SK-N-SH treated with all-trans-retinoic acid at 6 μM for 48 hours (cell line): ENCODE measurements around the gene ASB13.

ENCODE experiments used
- ATAC-seq: fragments of 200-7000 bp; cut with Tn5 transposase; 3 replicates; pipeline ENCODE4 v1.9.1; 2020; ENCODE audit warnings: mild to moderate bottlenecking, moderate library complexity
- ARNTL ChIP-seq: fragments of 450-650 bp; formaldehyde crosslinking; IDR thresholded peaks from 2 replicates; pipeline ENCODE4 v1.5.0; 2020; ENCODE audit warnings: low read depth, mild to moderate bottlenecking, moderate library complexity, borderline replicate concordance
- BACH2 ChIP-seq: fragments of 250-450 bp; sonication (Bioruptor Pico); IDR thresholded peaks from 2 replicates; pipeline ENCODE4 v1.9.0; 2021; ENCODE audit warnings: mild to moderate bottlenecking, borderline replicate concordance
- CREB5 ChIP-seq: fragments of 250-450 bp; sonication (Bioruptor Pico); IDR thresholded peaks from 2 replicates; pipeline ENCODE4 v1.5.1; 2020; ENCODE audit warnings: low read depth, mild to moderate bottlenecking, moderate library complexity
- ESRRG ChIP-seq: fragments of 250-450 bp; sonication (Bioruptor Pico); IDR thresholded peaks from 2 replicates; pipeline ENCODE4 v1.6.1; 2021; ENCODE audit warnings: mild to moderate bottlenecking
- ISL1 ChIP-seq: fragments of 250-450 bp; sonication (Bioruptor Pico); IDR thresholded peaks from 2 replicates; pipeline ENCODE4 v2.1.2; 2022; ENCODE audit warnings: mild to moderate bottlenecking, moderate library complexity
- OSR1 ChIP-seq: fragments of 250-450 bp; sonication (Bioruptor Pico); IDR thresholded peaks from 2 replicates; pipeline ENCODE4 v1.8.0; 2022; ENCODE audit warnings: moderate library complexity, mild to moderate bottlenecking, inconsistent platforms
- PATZ1 ChIP-seq: fragments of 250-450 bp; sonication (Bioruptor Pico); IDR thresholded peaks from 2 replicates; pipeline ENCODE4 v1.8.0; 2020; ENCODE audit warnings: mild to moderate bottlenecking, moderate library complexity, borderline replicate concordance
- POU6F1 ChIP-seq: fragments of 250-450 bp; sonication (Bioruptor Pico); IDR thresholded peaks from 2 replicates; pipeline ENCODE4 v1.8.0; 2021; ENCODE audit warnings: low read depth, mild to moderate bottlenecking, moderate library complexity, borderline replicate concordance
- PPARA ChIP-seq: fragments of 250-450 bp; sonication (Bioruptor Pico); IDR thresholded peaks from 2 replicates; pipeline ENCODE4 v1.5.0; 2020; ENCODE audit warnings: mild to moderate bottlenecking, borderline replicate concordance
- RARB ChIP-seq: fragments of 250-450 bp; sonication (Bioruptor Pico); IDR thresholded peaks from 2 replicates; pipeline ENCODE4 v1.8.0; 2021; ENCODE audit warnings: mild to moderate bottlenecking, moderate library complexity
- SNAI2 ChIP-seq: fragments of 250-450 bp; sonication (Bioruptor Pico); IDR thresholded peaks from 2 replicates; pipeline ENCODE4 v1.5.0; 2020; ENCODE audit warnings: mild to moderate bottlenecking, moderate library complexity
- TCF4 ChIP-seq: fragments of 250-450 bp; sonication (Bioruptor Pico); IDR thresholded peaks from 2 replicates; pipeline ENCODE4 v1.8.0; 2021; ENCODE audit warnings: mild to moderate bottlenecking, moderate library complexity, borderline replicate concordance
- TOX ChIP-seq: fragments of 250-450 bp; sonication (Bioruptor Pico); IDR thresholded peaks from 2 replicates; pipeline ENCODE4 v1.8.0; 2021; ENCODE audit warnings: mild to moderate bottlenecking, moderate library complexity, borderline replicate concordance
- TSHZ2 ChIP-seq: fragments of 250-450 bp; sonication (Bioruptor Pico); IDR thresholded peaks from 2 replicates; pipeline ENCODE4 v1.5.0; 2020; ENCODE audit warnings: mild to moderate bottlenecking, moderate library complexity
- ZC3H10 ChIP-seq: fragments of 250-450 bp; sonication (Bioruptor Pico); IDR thresholded peaks from 2 replicates; pipeline ENCODE4 v1.5.1; 2021; ENCODE audit warnings: mild to moderate bottlenecking, moderate library complexity
- ZFP3 ChIP-seq: fragments of 250-450 bp; sonication (Bioruptor Pico); IDR thresholded peaks from 2 replicates; pipeline ENCODE4 v1.5.0; 2020; ENCODE audit warnings: mild to moderate bottlenecking, moderate library complexity
- ZFP30 ChIP-seq: fragments of 450-650 bp; formaldehyde crosslinking; IDR thresholded peaks from 2 replicates; pipeline ENCODE4 v1.5.0; 2022; ENCODE audit warnings: mild to moderate bottlenecking, moderate library complexity
- ZNF565 ChIP-seq: fragments of 450-650 bp; formaldehyde crosslinking; conservative IDR thresholded peaks from 2 replicates; pipeline ENCODE4 v1.5.0; 2020; ENCODE audit warnings: low read depth, mild to moderate bottlenecking, moderate library complexity
- ZNF70 ChIP-seq: fragments of 450-650 bp; formaldehyde crosslinking; IDR thresholded peaks from 2 replicates; pipeline ENCODE4 v1.5.0; 2020; ENCODE audit warnings: mild to moderate bottlenecking, moderate library complexity
- ZNF8 ChIP-seq: fragments of 450-650 bp; formaldehyde crosslinking; IDR thresholded peaks from 2 replicates; pipeline ENCODE4 v1.5.0; 2020; ENCODE audit warnings: mild to moderate bottlenecking, moderate library complexity

Gene ASB13

GRCh38 chr10:5628451-5629302 is 37.7 kb downstream of the ASB13 start:
- TF ChIP-seq ARNTL: no peak
- no peak for TF ChIP-seq TOX (CRISPR knock-in tag)
- TF ChIP-seq BACH2 (CRISPR knock-in tag): no peak
- TF ChIP-seq PATZ1 (CRISPR knock-in tag): no peak
- no peak for TF ChIP-seq ZNF70 (CRISPR knock-in tag)
- TF ChIP-seq RARB (CRISPR knock-in tag): no peak
- no peak for TF ChIP-seq ZFP30 (CRISPR knock-in tag)
- TF ChIP-seq ZFP3 (CRISPR knock-in tag): no peak
- no peak for TF ChIP-seq TCF4 (CRISPR knock-in tag)
- no peak for TF ChIP-seq ZC3H10 (CRISPR knock-in tag)
- no peak for TF ChIP-seq TSHZ2
- no peak for TF ChIP-seq OSR1 (CRISPR knock-in tag)
- TF ChIP-seq ESRRG (CRISPR knock-in tag): no peak
- TF ChIP-seq ZNF8: no peak
- TF ChIP-seq SNAI2 (CRISPR knock-in tag): no peak
- TF ChIP-seq ISL1: no peak
- no peak for TF ChIP-seq CREB5 (CRISPR knock-in tag)
- ATAC-seq: no peak

GRCh38 chr10:5627486-5628044 is 38.8 kb downstream of the ASB13 start:
- TF ChIP-seq POU6F1: no peak
- no peak for TF ChIP-seq ZC3H10 (CRISPR knock-in tag)
- no peak for TF ChIP-seq PPARA
- TF ChIP-seq PATZ1 (CRISPR knock-in tag): no peak
- no peak for TF ChIP-seq ZFP30 (CRISPR knock-in tag)
- TF ChIP-seq TOX (CRISPR knock-in tag): no peak
- TF ChIP-seq ISL1: no peak
- no peak for TF ChIP-seq RARB (CRISPR knock-in tag)
- no peak for TF ChIP-seq ARNTL
- no peak for TF ChIP-seq ZNF565
- TF ChIP-seq SNAI2 (CRISPR knock-in tag): no peak
- no peak for ATAC-seq
